Measurements from ENCODE around the gene SGCD.

- no peak for TF ChIP-seq EZH2 (IDR thresholded peaks at IDR 0.05; ENCODE audit: low read length)
- no peak for TF ChIP-seq CTCF (optimal IDR thresholded peaks at IDR 0.05 in 1 of 3, IDR thresholded peaks at IDR 0.05 in 1 of 3, conservative IDR thresholded peaks at IDR 0.05 in 1 of 3; ENCODE audit: extremely low read depth in 1 of 3, insufficient read depth in 2 of 3, low read length in 3 of 3)
Observed at GRCh38 chr5:156812959-156813358, 486.0 kb downstream of the SGCD start.
